A673 (cell line): ENCODE results near the gene ENAH.

Experiments used
- CTCF ChIP-seq: fragments of 300-800, 200-600 bp; sonication (generic); conservative IDR thresholded peaks from 2 replicates; pipeline ENCODE4 v1.5.1; 2017; ENCODE audit warnings: low read depth, mild to moderate bottlenecking, antibody characterized with exemption, low read length, moderate library complexity, mixed read lengths
- EZH2 ChIP-seq: fragments of 200-600 bp; sonication (generic); IDR thresholded peaks from 2 replicates; pipeline ENCODE4 v1.6.1; 2017; ENCODE audit warnings: borderline replicate concordance, low read depth, mild to moderate bottlenecking, mixed read lengths, antibody characterized with exemption, low read length; ENCODE audit not compliant: poor library complexity, severe bottlenecking

GRCh38 chr1:225488676-225489075 lies 164.2 kb downstream of the ENAH start:
- TF ChIP-seq CTCF, result no peak
- TF ChIP-seq EZH2, result no peak
